NCI-H2227 (cell line): Measurements from ENCODE around the gene CPAMD8.
"Not testable (repeated sequence)": the region's sequence is repeated elsewhere in the genome, so short reads cannot be mapped to it uniquely, and the experiment has no call there.

Source experiments
- DNase-seq: peaks from one replicate; lab custom pipeline; 2025; ENCODE audit not compliant: unreplicated experiment; lab: John Stamatoyannopoulos, UW

The CPAMD8 gene

DNA sequence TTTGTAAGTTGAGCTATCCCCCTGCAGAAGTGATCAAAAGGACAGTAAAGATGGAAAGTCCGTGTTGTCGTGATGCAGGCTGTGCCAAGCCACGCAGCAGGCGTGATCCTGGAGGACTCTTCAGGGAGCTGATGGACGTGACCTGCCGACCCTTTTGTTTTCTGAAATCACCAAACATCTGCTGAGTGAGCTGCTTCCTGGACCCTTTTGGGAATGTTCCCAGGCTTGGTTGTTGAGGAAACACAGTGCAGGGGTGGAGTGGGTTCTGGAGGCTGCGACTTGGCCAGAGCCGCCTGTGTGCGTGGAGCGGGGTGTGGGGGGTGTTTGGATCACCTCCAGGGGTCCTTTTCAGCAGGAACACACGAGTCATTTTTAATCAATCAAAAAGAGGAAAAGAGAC, 15.4 kb upstream of the CPAMD8 start:
- DNase-seq: no peak

- DNase-seq: no peak
Observed at GRCh38 chr19:17037966-17038500, 11.4 kb upstream of the CPAMD8 start.

DNA sequence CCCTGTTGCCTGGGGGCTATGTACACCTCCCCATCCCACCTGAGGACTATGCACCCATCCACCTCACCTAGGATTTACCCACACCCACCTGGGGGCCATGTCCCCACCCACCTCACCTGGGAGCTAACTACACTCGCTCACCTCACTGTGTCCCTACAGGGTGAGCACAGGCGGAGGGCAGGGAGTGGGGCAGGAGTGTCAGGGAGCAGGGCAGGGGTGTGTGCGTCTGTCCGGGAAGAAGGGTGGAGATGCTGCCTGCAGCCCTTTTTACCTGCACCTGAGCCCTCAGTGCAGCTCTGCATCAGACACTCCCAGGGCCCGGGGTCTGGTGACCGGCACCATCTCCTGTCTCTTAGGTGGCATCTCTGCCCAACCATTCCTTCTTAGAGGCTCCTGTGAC, 10.6 kb upstream of the CPAMD8 start:
- DNase-seq: no peak

GRCh38 chr19:17036640-17037039, 10.0 kb upstream of the CPAMD8 start:
- DNase-seq: no peak

DNA sequence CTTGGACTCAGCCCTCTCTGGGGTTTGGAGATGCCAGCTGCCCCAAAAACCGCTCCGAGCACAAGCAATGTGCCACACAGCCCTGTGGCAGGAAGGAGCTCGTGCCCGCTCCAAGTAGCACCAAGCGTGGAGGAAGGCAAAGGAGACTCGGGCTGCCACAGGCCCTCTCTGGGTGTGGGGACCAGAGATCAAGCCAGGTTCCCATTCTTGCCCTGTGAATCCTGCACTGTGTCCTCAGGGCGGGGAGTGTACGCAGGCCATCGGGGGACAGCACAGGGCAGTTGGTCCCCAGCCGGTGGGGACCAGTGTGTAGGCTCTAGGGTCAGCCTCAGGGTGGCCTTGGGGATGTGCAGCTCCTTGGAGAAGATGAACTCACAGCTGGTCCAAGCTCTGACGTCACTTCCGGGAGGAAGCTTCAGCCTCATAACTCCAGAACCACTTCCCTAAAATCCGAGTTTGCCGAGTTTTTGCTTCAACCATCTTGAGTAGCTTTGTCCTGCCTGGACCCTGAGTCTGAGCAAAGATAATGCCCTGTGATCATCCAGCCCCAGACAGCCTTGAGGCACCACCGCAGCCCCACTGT, 9.3 kb upstream of the CPAMD8 start:
- no peak for DNase-seq

- no peak for DNase-seq
Observed at GRCh38 chr19:17031741-17032140, 5.1 kb upstream of the CPAMD8 start.

GRCh38 chr19:17027535-17027975, 945 bp upstream of the CPAMD8 start:
- no peak for DNase-seq

- peak; percentile 11 for DNase-seq
Observed at GRCh38 chr19:17025991-17026658, 485 bp downstream of the CPAMD8 start.

DNA sequence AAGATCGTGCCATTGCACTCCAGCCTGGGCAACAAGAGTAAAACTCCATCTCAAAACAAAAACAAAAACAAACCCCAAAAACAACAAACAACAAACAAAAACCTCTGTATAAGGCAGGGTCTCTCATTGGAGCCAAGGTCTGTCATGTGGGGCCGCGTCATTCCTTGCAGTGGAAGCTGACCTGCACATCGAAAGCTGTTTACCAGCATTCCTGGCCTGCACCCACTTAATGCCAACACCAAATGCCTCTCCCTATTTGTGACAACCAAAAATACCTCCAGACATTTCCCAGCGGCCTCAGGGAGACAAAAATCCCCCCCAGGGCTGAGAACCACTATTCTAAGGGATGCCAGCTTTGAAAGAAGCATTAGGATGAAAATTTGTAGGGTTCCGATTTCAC, 1.2 kb downstream of the CPAMD8 start:
- DNase-seq: no peak

DNA sequence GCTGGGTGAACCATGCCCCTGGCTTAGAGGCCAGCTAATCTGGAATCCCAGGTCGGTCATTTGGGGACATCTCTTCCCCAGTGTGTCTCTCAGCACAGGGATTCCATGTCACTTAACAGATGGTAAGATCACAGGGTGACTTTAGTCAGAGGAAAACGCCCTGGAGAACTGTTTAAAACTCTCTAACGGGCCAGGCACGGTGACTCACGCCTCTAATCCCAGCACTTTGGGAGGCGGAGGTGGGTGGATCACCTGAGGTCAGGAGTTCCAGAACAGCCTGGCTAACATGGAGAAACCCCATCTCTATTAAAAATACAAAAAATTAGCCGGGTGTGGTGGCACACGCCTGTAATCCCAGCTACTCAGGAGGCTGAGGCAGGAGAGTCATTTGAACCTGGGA, 1.7 kb downstream of the CPAMD8 start:
- DNase-seq: not testable (repeated sequence)

DNA sequence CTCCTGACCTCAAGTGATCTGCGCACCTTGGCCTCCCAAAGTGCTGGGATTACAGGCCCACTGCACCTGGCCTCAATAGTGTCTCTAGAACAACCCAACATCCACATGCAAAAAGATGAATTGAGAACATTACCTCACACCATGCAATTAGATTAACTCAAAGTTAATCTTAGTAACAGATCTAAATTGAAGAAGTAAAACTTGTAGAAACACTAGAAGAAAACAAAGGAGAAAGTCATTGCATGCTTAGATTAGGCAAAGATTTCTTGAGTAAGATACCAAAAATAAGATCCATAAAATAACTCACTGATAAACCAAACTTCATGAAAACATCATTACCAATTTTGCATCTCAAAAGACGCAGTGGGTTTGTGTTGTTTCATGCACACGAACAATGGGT, 2.8 kb downstream of the CPAMD8 start:
- no peak for DNase-seq

DNA sequence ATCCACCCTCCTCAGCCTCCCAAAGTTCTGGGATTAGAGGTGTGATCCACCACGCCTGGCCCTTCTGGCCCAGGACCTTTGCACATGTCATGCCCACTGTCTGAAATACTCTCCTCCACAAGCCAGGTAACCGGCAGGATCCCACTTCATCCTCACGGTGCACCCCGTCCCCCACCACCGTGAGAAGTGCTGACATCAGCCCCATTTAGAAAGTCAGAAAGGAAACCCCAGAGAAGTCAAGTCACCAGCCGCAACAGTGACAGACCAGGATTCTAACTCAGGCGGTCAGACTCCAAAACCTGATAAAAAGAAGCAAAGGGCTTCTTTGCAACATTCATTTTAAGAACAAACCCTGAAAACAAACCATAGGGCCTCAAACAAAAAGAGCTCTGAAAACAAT, 3.9 kb downstream of the CPAMD8 start:
- DNase-seq: no peak

DNA sequence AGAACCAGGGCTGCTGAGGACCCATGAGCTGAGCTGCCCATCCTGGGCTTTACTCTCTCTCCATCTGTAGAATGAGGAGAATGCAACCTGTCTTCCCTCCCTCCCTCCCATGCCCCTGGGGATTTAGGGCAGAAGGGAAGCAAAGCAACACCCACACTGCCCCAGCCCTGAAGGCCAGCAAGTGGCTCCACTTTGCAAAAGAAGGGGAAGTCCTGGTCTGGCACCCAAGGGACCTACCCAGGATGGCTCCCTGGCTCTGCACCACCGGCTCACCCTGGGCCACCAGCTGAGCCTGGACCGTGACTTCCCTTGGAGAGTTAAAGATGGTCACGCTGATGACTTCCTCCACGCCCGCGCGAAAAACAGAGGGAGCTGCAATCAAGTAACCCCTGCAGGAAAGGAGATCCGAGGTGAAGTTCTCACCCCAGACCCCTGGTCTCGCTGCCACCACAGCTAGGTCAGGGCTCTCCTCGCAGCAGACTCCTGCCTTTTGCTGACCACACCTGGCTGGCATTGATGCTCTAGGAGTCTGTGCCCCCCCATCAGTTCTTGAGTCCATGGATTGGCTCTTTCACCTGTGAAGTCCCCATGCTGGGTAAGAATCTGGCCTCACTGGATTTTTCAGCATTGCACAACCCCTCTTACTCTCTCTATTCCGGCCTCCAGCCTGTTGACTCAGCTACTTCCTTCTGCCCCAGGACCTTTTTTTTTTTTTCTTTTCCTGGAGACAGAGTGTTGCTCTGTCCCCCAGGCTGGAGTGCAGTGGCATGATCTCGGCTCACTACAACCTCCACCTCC, 4.6 kb downstream of the CPAMD8 start:
- no peak for DNase-seq

- DNase-seq: no peak
Observed at GRCh38 chr19:17021328-17021727, 5.3 kb downstream of the CPAMD8 start.

DNA sequence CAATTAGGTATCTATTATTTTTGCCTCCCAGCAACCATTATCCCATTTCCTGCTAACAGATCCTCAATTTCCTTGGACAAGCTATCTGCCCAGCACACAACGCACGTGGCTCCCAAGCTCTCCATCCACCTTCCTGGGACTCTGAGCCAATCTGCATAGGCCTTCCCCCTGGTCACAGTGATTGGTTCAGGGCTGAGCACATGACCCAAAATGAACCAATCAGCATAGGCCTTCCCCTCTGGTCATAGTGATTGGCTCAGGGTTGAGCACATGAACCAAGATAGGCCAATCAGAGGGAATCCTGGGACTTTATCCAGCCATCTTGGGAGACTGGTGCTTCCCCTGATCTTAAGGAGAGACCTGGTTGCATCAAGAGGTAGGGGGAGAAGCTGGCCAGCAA, 5.8 kb downstream of the CPAMD8 start:
- no peak for DNase-seq

DNA sequence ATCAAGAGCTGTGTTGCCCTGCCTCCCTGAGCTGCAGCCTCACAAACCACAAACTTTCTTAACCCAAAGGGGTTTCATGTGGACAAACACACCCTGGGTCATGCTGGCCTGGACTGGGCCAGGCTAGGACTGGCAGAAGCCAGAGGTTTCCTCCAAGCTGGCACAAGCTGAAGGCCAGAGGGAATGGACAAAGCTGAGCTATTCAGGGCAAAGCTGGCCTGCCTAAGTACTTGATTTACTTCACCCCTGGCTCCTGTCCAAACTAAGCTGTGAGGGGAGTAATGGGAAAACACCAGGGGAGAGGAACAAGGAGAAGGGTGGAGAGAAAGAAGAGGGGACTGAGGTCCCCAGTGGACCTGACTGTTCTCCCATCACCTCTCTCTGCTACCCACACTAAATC, 6.2 kb downstream of the CPAMD8 start:
- DNase-seq: no peak

- DNase-seq: not testable (repeated sequence)
Observed at GRCh38 chr19:17014212-17014861, 12.3 kb downstream of the CPAMD8 start.

DNA sequence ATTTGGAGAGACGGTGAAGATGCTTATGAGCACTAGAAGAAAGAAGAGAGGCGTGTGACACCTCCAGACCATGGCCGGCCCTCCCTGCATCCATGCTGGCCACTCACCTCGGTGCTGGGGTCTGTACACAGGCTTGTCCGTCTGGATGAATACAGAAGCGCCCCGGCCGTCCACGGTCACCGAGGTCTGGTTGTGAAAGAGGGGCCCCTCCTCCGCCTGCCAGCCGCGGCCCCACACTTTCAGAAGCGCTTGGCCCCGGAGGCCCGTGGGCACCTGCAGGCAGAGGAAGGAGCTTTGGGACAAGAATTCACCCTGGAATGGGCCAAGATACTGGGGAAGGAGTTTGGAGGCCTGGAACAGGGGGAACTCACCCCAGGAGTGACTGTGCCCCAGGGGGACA, 15.1 kb downstream of the CPAMD8 start:
- DNase-seq: no peak

DNA sequence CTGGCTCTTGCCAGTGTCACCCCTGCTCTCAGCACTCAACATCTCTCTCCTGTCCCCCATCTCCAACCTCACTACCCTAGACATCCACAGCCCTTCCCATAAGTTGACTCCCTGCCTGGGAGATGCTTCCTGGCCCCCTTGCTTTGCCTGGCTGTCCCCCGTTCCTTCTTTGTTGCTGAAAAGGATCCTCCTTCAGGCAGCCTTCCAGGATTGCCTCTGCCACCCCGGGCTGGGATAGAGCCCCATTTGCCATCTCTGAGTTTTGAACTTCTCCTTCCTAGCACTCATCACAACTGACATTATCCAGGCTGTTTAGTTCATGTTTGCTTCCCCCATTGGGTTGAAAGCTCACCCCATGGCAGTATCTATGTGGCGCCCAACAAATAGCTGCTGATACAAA, 20.0 kb downstream of the CPAMD8 start:
- DNase-seq: no peak

DNA sequence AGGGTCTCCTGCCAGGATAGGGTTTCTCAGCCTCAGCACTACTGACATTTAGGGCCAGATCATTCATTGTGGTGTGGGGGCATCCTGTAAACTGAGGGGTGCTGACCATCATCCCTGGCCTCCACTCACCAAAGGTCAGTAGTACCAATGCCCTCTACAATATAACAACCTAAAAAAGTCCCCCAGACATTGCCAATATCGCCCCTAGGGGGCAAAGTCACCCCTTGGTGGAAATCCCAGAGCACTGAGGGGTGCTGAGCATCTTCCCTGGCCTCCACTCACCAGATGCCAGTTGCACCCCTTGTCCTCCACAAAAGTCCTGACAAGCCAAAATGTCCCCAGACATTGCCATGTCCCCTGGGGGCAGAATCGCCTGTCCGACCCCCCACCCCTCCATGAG, 21.6 kb downstream of the CPAMD8 start:
- DNase-seq: no peak

- DNase-seq: no peak
Observed at GRCh38 chr19:17004386-17004785, 22.2 kb downstream of the CPAMD8 start.

DNA sequence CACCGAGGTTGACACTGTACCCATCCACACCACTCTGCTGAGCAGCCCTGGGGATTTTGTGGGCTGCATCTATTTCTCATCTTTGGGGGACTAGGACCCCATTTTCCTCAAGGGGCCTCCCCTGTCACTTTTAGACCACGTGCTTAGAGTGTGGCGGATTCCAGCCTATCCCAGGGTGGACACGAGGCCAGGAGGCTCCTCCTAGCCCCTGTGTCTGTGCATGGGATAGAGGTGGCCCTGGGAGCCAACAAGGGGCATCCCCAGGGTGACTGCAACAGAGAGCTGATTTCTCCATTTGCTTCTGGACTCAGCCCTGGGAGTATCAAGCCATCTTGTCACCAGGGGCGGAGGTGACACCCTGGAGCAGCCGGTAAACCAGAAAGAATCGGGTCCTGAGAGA, 24.2 kb downstream of the CPAMD8 start:
- DNase-seq: no peak
